NCI-H345 treated with DMSO at 0.1 percent for 48 hours (cell line): ENCODE data around the gene PARP14.

Experiments used
- DNase-seq: peaks from one replicate; lab custom pipeline; 2025; ENCODE audit not compliant: unreplicated experiment; lab: John Stamatoyannopoulos, UW

PARP14 gene

GRCh38 chr3:122767540-122768372 is 87.1 kb downstream of the PARP14 start:
- no peak for DNase-seq

DNA sequence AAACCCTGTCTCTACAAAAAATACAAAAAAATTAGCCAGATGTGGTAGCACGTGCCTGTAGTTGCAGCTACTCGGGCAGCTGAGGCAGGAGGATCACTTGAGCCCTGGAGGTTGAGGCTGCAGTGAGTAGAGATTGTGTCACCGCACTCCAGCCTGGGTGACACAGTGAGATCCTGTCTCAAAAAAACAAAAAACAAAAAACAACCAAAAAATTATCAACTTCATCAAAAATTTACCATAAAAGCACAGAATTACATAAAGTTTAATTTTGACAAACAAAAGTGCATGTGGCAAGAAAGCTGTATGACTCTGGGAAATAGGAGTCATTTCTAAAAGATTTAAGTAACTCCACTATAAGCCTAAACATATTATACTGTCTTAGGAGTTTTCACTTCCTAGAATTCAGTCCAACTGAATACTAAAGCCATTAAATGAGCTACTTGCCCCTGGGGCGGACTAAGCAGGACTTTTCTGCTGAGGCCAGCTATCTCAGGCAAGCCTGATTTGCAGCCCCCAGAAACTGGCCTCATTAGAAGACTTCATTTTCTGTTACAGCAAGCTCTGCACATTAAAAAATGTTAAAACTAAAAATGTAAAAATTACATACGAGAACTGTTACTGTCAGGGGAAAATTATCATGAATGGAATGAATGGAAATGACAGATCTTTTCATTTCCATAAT is 90.0 kb downstream of the PARP14 start:
- DNase-seq, result no peak

DNA sequence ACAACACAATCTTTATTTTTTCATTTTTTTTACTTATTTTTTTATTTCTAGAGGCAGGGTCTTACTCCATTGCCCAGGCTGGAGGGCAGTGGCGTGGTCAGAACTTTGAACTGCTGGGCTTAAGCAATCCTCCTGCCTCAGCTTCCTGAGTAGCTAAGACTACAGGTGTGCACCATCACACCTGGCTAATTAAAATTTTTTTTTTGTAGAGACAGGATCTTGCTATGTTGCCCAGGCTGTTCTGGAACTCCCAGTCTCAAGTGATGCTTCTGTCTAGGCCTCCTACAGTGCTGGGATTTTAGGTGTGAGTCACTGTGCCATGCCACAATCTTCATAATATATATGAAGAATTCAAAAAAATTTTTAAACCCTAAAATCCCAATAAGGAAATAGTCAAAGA is 92.2 kb downstream of the PARP14 start:
- no peak for DNase-seq

- no peak for DNase-seq
These were observed 93.4 kb downstream of the PARP14 start for GRCh38 chr3:122773944-122774509.

- DNase-seq, result no peak
These were observed 93.9 kb downstream of the PARP14 start for GRCh38 chr3:122774564-122774963.

- DNase-seq, result no peak
These were observed 96.2 kb downstream of the PARP14 start for GRCh38 chr3:122776675-122777468.

- no peak for DNase-seq
These were observed 96.9 kb downstream of the PARP14 start for GRCh38 chr3:122777563-122777962.
